Suprapubic skin (tissue), 4 donors: ENCODE data around the gene LDLR. TPM values are rescaled to one million over a fixed set of nuclear protein-coding genes. Genes with fewer than 3 reads are reported as not detected.
A peak's percentile ranks its signal among the peaks of the same experiment; 100 is the strongest.
"Not testable (repeated sequence)": the region's sequence is repeated elsewhere in the genome, so short reads cannot be mapped to it uniquely, and the experiment has no call there.

ENCODE experiments used
- DNase-seq, 2 donors: peaks; one replicate each; pipeline ENCODE4 v3.0.0-alpha.2; 2019; ENCODE audit warnings: low spot score in 2 of 2
- H3K27ac ChIP-seq: fragments of 200-600 bp; sonication (generic); one replicate; pipeline ENCODE4 v1.5.1; 2019
- H3K27me3 ChIP-seq: fragments of 200-600 bp; sonication (generic); one replicate; pipeline ENCODE4 v1.5.1; 2019
- H3K36me3 ChIP-seq: fragments of 200-600 bp; sonication (generic); one replicate; pipeline ENCODE4 v1.5.1; 2019
- H3K4me1 ChIP-seq: fragments of 200-600 bp; sonication (generic); one replicate; pipeline ENCODE4 v1.5.1; 2019
- H3K4me3 ChIP-seq: fragments of 200-600 bp; sonication (generic); one replicate; pipeline ENCODE4 v1.5.1; 2019; ENCODE audit warnings: mild to moderate bottlenecking
- H3K9me3 ChIP-seq: fragments of 200-600 bp; sonication (generic); one replicate; pipeline ENCODE4 v1.5.1; 2019
- CTCF ChIP-seq, 2 donors: fragments of 200-600 bp in 1 of 2; fragments of 450-650 bp in 1 of 2; sonication (generic) in 1 of 2; IDR thresholded peaks; one replicate each; pipeline ENCODE4 v1.5.1; 2016 to 2019; ENCODE audit warnings: antibody characterized with exemption in 2 of 2, mild to moderate bottlenecking in 1 of 2, moderate library complexity in 1 of 2
- EP300 ChIP-seq: sonication (generic); formaldehyde crosslinking; IDR thresholded peaks from one replicate; pipeline ENCODE4 v1.6.1; 2017; ENCODE audit warnings: antibody characterized with exemption
- POLR2A ChIP-seq, 2 donors: fragments of 450-650 bp; IDR thresholded peaks; one replicate each; pipeline ENCODE4 v1.6.1; 2017; ENCODE audit warnings: antibody characterized with exemption in 2 of 2, mild to moderate bottlenecking in 2 of 2, moderate library complexity in 2 of 2
- POLR2AphosphoS5 ChIP-seq, 3 donors: sonication (generic); formaldehyde crosslinking; IDR thresholded peaks; one replicate each; pipeline ENCODE4 v1.6.1; 2017; ENCODE audit warnings: antibody characterized with exemption in 3 of 3
- WGBS: methylation state at CpG from one replicate; pipeline ENCODE4 v1.1.5; 2018; 5-methylcytosine and 5-hydroxymethylcytosine counted together
- total RNA-seq, 4 donors: library from RNA; depleted of rRNA; stranded (reverse); fragments of >200 nt; gene quantifications; one replicate each; pipeline ENCODE4 v1.1.0, GENCODE V29; 2016

LDLR gene
- total RNA-seq, 4 donors from 2014 or later: 48.1 to 174 (median 119) TPM

GRCh38 chr19:11094520-11094894 is 5.2 kb downstream of the LDLR start:
- Histone ChIP-seq H3K4me3 (no peak overlapping the region), H3K27me3 (no peaks in the 10 kb centered on the region), H3K9me3 (no peaks in the 10 kb centered on the region), H3K27ac (peak overlapping the region; percentile 87), H3K36me3 (no peaks in the 10 kb centered on the region), H3K4me1 (peaks cover 69% of the 10 kb centered on the region)
- WGBS: 75% methylated on average over 4 of the region's 4 CpGs
- no peak for DNase-seq
- TF ChIP-seq POLR2AphosphoS5 (IDR thresholded peaks at IDR 0.05) (no peak), CTCF (IDR thresholded peaks at IDR 0.05) (no peak), POLR2A (IDR thresholded peaks at IDR 0.05) (no peak), EP300 (no peak)

GRCh38 chr19:11096210-11096841 is 7.1 kb downstream of the LDLR start:
- H3K4me1 ChIP-seq: peaks cover 54% of the 10 kb centered on the region
- no peaks in the 10 kb centered on the region for H3K27me3 ChIP-seq
- H3K36me3 ChIP-seq: peaks cover 4% of the 10 kb centered on the region
- H3K27ac ChIP-seq: peak overlapping the region; percentile 87
- H3K4me3 ChIP-seq: no peak overlapping the region
- TF ChIP-seq EP300 (no peak), POLR2AphosphoS5 (IDR thresholded peaks at IDR 0.05) (no peak), CTCF (IDR thresholded peaks at IDR 0.05) (no peak), POLR2A (IDR thresholded peaks at IDR 0.05) (no peak)
- DNase-seq: no peak
- 43% methylated on average over 9 of the region's 10 CpGs for WGBS
- H3K9me3 ChIP-seq: no peaks in the 10 kb centered on the region

- H3K27me3 ChIP-seq, DNase-seq, H3K9me3 ChIP-seq, H3K27ac ChIP-seq, H3K4me3 ChIP-seq: not testable (repeated sequence)
- WGBS: 88% methylated on average over 6 of the region's 6 CpGs
- peaks cover 11% of the 10 kb centered on the region for H3K36me3 ChIP-seq
- H3K4me1 ChIP-seq: peaks cover 43% of the 10 kb centered on the region
Measured at GRCh38 chr19:11097367-11097766, 8.1 kb downstream of the LDLR start.

- DNase-seq: no peak
- Histone ChIP-seq H3K27me3 (no peaks in the 10 kb centered on the region), H3K27ac (no peak overlapping the region), H3K9me3 (no peaks in the 10 kb centered on the region), H3K4me3 (no peak overlapping the region), H3K36me3 (peaks cover 20% of the 10 kb centered on the region), H3K4me1 (peaks cover 35% of the 10 kb centered on the region)
- no peak for TF ChIP-seq POLR2AphosphoS5 (IDR thresholded peaks at IDR 0.05)
- TF ChIP-seq POLR2A (IDR thresholded peaks at IDR 0.05): no peak
- no peak for TF ChIP-seq CTCF (IDR thresholded peaks at IDR 0.05)
- no peak for TF ChIP-seq EP300
- 100% methylated on average over 2 of the region's 2 CpGs for WGBS
Measured at GRCh38 chr19:11098327-11098726, 9.1 kb downstream of the LDLR start.

GRCh38 chr19:11098861-11099260 is 9.6 kb downstream of the LDLR start:
- H3K27me3 ChIP-seq: no peaks in the 10 kb centered on the region
- peaks cover 26% of the 10 kb centered on the region for H3K36me3 ChIP-seq
- 99% methylated on average over 3 of the region's 3 CpGs for WGBS
- no peak overlapping the region for H3K27ac ChIP-seq
- no peak for TF ChIP-seq POLR2AphosphoS5 (IDR thresholded peaks at IDR 0.05)
- TF ChIP-seq EP300: no peak
- no peak for TF ChIP-seq POLR2A (IDR thresholded peaks at IDR 0.05)
- TF ChIP-seq CTCF (IDR thresholded peaks at IDR 0.05): no peak
- peaks cover 29% of the 10 kb centered on the region for H3K4me1 ChIP-seq
- DNase-seq: no peak
- no peaks in the 10 kb centered on the region for H3K9me3 ChIP-seq
- no peak overlapping the region for H3K4me3 ChIP-seq

GRCh38 chr19:11100049-11100448 is 10.8 kb downstream of the LDLR start:
- Histone ChIP-seq H3K27me3 (no peaks in the 10 kb centered on the region), H3K9me3 (no peaks in the 10 kb centered on the region), H3K27ac (no peak overlapping the region), H3K4me3 (no peak overlapping the region), H3K36me3 (peaks cover 38% of the 10 kb centered on the region), H3K4me1 (peaks cover 18% of the 10 kb centered on the region)
- 79% methylated on average over 12 of the region's 12 CpGs for WGBS
- TF ChIP-seq POLR2A (IDR thresholded peaks at IDR 0.05) (no peak), EP300 (no peak), POLR2AphosphoS5 (IDR thresholded peaks at IDR 0.05) (no peak), CTCF (IDR thresholded peaks at IDR 0.05) (no peak)
- no peak for DNase-seq
